Natural killer cell (primary cell): ENCODE data around the gene FASTK. TPM values are rescaled to one million over a fixed set of nuclear protein-coding genes. Genes with fewer than 3 reads are reported as not detected.

ENCODE experiments used
- ATAC-seq, 3 donors: fragments of 150-1000 bp in 2 of 3; fragments of 200-7000 bp in 1 of 3; cut with Tn5 transposase; 1 replicate in 1 of 3; 2 replicates in 2 of 3; pipeline ENCODE4 v1.10.0; 2021; ENCODE audit warnings: mild to moderate bottlenecking in 2 of 3, moderate library complexity in 2 of 3
- DNase-seq, 2 donors: peaks; one replicate each; pipeline versions ENCODE4 v3.0.0 to v3.0.0-alpha.2; 2013 to 2021; ENCODE audit warnings: mixed read lengths in 1 of 2
- H3K27ac ChIP-seq: one replicate; pipeline ENCODE4 v1.5.1; 2013; ENCODE audit warnings: mild to moderate bottlenecking, low read length
- H3K27me3 ChIP-seq: one replicate; pipeline ENCODE4 v1.6.1; 2013; ENCODE audit warnings: low read length; ENCODE audit not compliant: control insufficient read depth, insufficient read depth
- H3K36me3 ChIP-seq: one replicate; pipeline ENCODE4 v1.6.1; 2013; ENCODE audit warnings: low read length; ENCODE audit not compliant: control insufficient read depth, insufficient read depth
- H3K4me1 ChIP-seq: one replicate; pipeline ENCODE4 v1.6.1; 2013; ENCODE audit warnings: low read length; ENCODE audit not compliant: control insufficient read depth, insufficient read depth
- H3K4me3 ChIP-seq: one replicate; pipeline ENCODE4 v1.5.1; 2013; ENCODE audit warnings: low read length
- H3K9me3 ChIP-seq: one replicate; pipeline ENCODE4 v1.6.1; 2013; ENCODE audit warnings: low read length; ENCODE audit not compliant: control insufficient read depth, insufficient read depth
- H3K27ac Mint-ChIP-seq, 2 donors: one replicate each; pipeline ENCODE4 v1.8.0; 2022; ENCODE audit warnings: mild to moderate bottlenecking in 2 of 2, mixed read lengths in 2 of 2, moderate library complexity in 1 of 2
- H3K27me3 Mint-ChIP-seq, 2 donors: one replicate each; pipeline ENCODE4 v1.8.0; 2022; ENCODE audit warnings: low read depth in 2 of 2, mixed read lengths in 2 of 2
- H3K36me3 Mint-ChIP-seq: one replicate; pipeline ENCODE4 v1.8.0; 2022; ENCODE audit warnings: mixed read lengths
- H3K4me1 Mint-ChIP-seq, 2 donors: one replicate each; pipeline ENCODE4 v1.8.0; 2022; ENCODE audit warnings: mixed read lengths in 2 of 2
- H3K4me3 Mint-ChIP-seq: one replicate; pipeline ENCODE4 v1.8.0; 2022; ENCODE audit warnings: mild to moderate bottlenecking, moderate library complexity, mixed read lengths
- H3K9me3 Mint-ChIP-seq, 2 donors: one replicate each; pipeline ENCODE4 v1.8.0; 2022; ENCODE audit warnings: mixed read lengths in 2 of 2
- WGBS: methylation state at CpG from one replicate; pipeline ENCODE4 v1.1.7; 2013; ENCODE audit warnings: missing lambda C conversion rate; ENCODE audit not compliant: insufficient coverage; 5-methylcytosine and 5-hydroxymethylcytosine counted together
- intact Hi-C: fragments of 100-400 bp; cut with micrococcal nuclease; formaldehyde crosslinking; loops from one replicate; pipeline ENCODE4 v1.14.2; 2022
- total RNA-seq, 4 donors: library from RNA; stranded (reverse); fragments of 120-200 nt in 1 of 4; gene quantifications; one replicate each; pipeline versions ENCODE4 v1.2.3 to v1.2.4, GENCODE V29; 2013 to 2022
- TF ChIP-seq, protein P1 (sequence below): fragments of 200-600 bp; IDR thresholded peaks from one replicate; pipeline ENCODE4 v1.8.0; 2022; ENCODE audit warnings: antibody characterized with exemption

FASTK gene
- total RNA-seq, 3 donors from 2014 or later (not counting 1 experiment from before 2014, with no cell fraction given) = 72.8 to 89.4 (median 85.2) TPM

DNA sequence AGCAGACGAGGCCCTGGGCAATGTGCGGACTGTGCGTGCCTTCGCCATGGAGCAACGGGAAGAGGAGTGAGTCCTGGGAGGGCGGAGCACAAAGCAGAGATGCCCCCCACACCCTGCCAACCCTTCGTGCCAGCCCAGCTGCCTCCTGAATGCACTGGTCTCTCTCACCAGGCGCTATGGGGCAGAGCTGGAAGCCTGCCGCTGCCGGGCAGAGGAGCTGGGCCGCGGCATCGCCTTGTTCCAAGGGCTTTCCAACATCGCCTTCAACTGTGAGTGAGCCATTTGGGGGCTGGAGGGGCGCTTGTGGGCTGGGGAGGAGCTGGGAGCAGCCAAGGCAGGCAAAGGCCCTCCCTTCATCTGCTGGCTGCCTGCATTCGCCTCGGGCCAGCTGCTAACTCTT lies 44.7 kb downstream of the FASTK start:
- TF ChIP-seq, protein P1, sequence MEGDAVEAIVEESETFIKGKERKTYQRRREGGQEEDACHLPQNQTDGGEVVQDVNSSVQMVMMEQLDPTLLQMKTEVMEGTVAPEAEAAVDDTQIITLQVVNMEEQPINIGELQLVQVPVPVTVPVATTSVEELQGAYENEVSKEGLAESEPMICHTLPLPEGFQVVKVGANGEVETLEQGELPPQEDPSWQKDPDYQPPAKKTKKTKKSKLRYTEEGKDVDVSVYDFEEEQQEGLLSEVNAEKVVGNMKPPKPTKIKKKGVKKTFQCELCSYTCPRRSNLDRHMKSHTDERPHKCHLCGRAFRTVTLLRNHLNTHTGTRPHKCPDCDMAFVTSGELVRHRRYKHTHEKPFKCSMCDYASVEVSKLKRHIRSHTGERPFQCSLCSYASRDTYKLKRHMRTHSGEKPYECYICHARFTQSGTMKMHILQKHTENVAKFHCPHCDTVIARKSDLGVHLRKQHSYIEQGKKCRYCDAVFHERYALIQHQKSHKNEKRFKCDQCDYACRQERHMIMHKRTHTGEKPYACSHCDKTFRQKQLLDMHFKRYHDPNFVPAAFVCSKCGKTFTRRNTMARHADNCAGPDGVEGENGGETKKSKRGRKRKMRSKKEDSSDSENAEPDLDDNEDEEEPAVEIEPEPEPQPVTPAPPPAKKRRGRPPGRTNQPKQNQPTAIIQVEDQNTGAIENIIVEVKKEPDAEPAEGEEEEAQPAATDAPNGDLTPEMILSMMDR = no peak
- Histone ChIP-seq H3K4me3 (no peak overlapping the region), H3K27me3 (no peaks in the 10 kb centered on the region), H3K9me3 (no peaks in the 10 kb centered on the region), H3K4me1 (no peaks in the 10 kb centered on the region), H3K27ac (no peak overlapping the region), H3K36me3 (peaks cover 23% of the 10 kb centered on the region)
- 96% methylated on average over 17 of the region's 17 CpGs for WGBS
- Mint-ChIP-seq H3K4me3 (no peak overlapping the region), H3K4me1 (peaks cover 9 to 14% of the 10 kb centered on the region in 2 donors), H3K27ac (no peak overlapping the region), H3K27me3 (no peaks in the 10 kb centered on the region), H3K9me3 (no peaks in the 10 kb centered on the region), H3K36me3 (no peaks in the 10 kb centered on the region)
- ATAC-seq (no peak), DNase-seq (no peak)
- intact Hi-C loops = no loop called here

DNA sequence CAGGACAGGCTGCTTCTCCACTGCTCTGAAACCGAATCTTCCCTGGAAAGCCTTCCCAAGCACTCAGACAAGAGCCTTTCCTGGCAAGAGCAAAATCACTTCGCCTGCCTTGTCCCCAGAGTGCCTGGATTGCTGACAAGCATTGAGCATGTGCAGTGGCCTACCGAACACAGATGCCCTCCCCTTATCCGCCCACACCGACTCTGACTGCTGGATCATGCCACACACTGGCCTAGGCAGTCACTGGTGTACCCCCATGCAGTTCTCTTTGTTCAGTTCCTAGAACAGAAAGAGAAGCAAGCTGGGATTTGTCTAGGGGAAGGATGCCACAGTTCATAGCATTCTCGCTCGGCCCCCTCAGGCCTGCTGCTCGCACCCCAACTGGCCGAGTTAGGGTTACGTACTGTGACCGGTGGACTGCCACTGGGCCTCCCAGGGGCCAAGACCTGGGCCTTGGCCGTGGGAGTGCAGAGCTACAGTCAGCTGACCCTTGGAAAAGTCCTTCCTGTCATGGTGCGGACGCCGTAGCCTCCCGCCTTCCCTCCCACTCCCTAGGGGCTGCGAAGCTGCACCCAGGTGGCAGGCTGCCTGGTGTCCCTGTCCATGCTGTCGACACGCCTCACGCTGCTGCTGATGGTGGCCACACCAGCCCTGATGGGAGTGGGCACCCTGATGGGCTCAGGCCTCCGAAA lies 45.4 kb downstream of the FASTK start:
- no peak overlapping the region for H3K27ac Mint-ChIP-seq
- H3K27me3 Mint-ChIP-seq = no peaks in the 10 kb centered on the region
- no peaks in the 10 kb centered on the region for H3K27me3 ChIP-seq
- 95% methylated on average over 21 of the region's 21 CpGs for WGBS
- TF ChIP-seq, protein P1 = no peak
- H3K4me3 Mint-ChIP-seq = no peak overlapping the region
- no peaks in the 10 kb centered on the region for H3K36me3 Mint-ChIP-seq
- H3K9me3 Mint-ChIP-seq = no peaks in the 10 kb centered on the region
- peaks cover 23% of the 10 kb centered on the region for H3K36me3 ChIP-seq
- H3K4me3 ChIP-seq = no peak overlapping the region
- H3K4me1 Mint-ChIP-seq = peaks cover 9 to 12% of the 10 kb centered on the region in 2 donors
- no peak overlapping the region for H3K27ac ChIP-seq
- DNase-seq (no peak), ATAC-seq (no peak)
- intact Hi-C loops = no loop called here
- no peaks in the 10 kb centered on the region for H3K4me1 ChIP-seq
- H3K9me3 ChIP-seq = no peaks in the 10 kb centered on the region

DNA sequence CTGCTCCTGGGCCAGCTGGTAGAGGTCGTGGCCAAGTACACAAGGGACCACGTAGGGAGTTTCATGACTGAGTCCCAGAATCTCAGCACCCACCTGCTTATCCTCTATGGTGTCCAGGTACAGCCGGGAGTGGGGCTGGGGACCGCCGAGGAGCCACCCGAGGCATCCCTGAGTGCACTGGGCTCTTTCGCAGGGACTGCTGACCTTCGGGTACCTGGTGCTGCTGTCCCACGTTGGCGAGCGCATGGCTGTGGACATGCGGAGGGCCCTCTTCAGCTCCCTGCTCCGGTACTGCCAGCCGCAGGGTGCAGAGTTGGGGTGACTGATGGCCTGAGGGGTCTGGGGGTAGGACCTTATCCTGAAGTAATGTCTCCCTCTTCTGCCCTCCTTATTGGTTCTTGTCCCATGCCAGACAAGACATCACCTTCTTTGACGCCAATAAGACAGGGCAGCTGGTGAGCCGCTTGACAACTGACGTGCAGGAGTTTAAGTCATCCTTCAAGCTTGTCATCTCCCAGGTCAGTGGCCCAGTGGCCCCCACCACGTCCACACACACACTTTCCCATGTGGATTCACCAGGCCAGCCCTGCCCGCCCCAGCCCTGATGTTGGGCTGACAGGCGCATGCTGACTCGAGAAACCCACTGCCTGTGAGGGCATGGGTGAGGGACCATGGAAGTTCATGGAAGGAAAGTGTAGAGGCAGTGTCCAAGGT lies 46.1 kb downstream of the FASTK start:
- Histone ChIP-seq H3K36me3 (peaks cover 23% of the 10 kb centered on the region), H3K9me3 (no peaks in the 10 kb centered on the region), H3K27me3 (no peaks in the 10 kb centered on the region), H3K4me1 (no peaks in the 10 kb centered on the region), H3K27ac (no peak overlapping the region), H3K4me3 (no peak overlapping the region)
- H3K27ac Mint-ChIP-seq = no peak overlapping the region
- WGBS = 95% methylated on average over 21 of the region's 21 CpGs
- H3K36me3 Mint-ChIP-seq = no peaks in the 10 kb centered on the region
- TF ChIP-seq, protein P1 = no peak
- no peak for DNase-seq
- H3K27me3 Mint-ChIP-seq = no peaks in the 10 kb centered on the region
- intact Hi-C loops = no loop called here
- peaks cover 2 to 5% of the 10 kb centered on the region in 2 donors for H3K4me1 Mint-ChIP-seq
- no peak overlapping the region for H3K4me3 Mint-ChIP-seq
- no peak for ATAC-seq
- H3K9me3 Mint-ChIP-seq = no peaks in the 10 kb centered on the region
